Astrocyte of the cerebellum (primary cell): Measurements from ENCODE around the gene ATL2.

Experiments used
- DNase-seq: peaks from one replicate; pipeline ENCODE4 v3.0.0-alpha.2; 2011; ENCODE audit warnings: low read depth
- H3K4me3 ChIP-seq: 2 replicates; pipeline ENCODE4 v1.5.1; 2011; ENCODE audit warnings: mild to moderate bottlenecking, low read depth, low read length, moderate library complexity
- in situ Hi-C: cut with HindIII; loops from 2 replicates; pipeline ENCODE4 v1.10.0; 2017; ENCODE audit warnings: low sequenced_read_pairs
- TF ChIP-seq, protein P1 (sequence below): IDR thresholded peaks from 2 replicates; pipeline ENCODE4 v1.5.1; 2012; ENCODE audit warnings: low read length, low read depth, moderate library complexity, mild to moderate bottlenecking; ENCODE audit errors: missing control alignments

The ATL2 gene

DNA sequence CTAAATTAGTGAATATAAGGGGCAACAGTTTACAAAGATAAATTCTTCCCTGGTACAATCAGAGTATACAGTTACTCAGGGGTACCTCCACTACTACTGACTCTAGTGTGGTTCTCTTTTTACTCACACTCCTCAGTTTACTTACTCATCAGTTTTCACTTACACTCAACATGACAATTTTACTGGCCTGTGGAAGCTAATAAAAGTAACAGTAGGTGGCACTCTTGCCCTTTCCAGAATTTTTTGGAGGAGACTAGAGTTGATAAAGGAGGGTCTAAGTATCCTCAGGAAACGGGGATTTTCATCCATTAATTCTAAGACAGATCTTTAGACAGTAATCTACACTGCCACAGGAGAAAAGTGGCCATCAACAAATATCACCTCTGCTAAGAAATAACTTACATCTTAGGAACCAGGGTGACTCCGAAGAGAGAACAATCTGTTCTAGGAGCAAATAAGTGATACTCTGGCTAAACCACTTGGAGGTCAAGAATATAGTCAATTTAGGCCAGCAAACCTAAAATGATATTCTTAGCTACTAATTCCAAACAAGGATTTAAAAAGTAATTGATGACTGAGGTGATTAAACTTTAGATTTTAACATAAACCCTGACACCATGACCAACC lies 61.3 kb downstream of the ATL2 start:
- H3K4me3 ChIP-seq: no peak overlapping the region
- in situ Hi-C loops: loop anchor here (25.0 kb wide), 1 partner anchor 421 kb away; no protein-coding TSS in a partner anchor
- DNase-seq: peak; percentile 52
- TF ChIP-seq, protein P1, sequence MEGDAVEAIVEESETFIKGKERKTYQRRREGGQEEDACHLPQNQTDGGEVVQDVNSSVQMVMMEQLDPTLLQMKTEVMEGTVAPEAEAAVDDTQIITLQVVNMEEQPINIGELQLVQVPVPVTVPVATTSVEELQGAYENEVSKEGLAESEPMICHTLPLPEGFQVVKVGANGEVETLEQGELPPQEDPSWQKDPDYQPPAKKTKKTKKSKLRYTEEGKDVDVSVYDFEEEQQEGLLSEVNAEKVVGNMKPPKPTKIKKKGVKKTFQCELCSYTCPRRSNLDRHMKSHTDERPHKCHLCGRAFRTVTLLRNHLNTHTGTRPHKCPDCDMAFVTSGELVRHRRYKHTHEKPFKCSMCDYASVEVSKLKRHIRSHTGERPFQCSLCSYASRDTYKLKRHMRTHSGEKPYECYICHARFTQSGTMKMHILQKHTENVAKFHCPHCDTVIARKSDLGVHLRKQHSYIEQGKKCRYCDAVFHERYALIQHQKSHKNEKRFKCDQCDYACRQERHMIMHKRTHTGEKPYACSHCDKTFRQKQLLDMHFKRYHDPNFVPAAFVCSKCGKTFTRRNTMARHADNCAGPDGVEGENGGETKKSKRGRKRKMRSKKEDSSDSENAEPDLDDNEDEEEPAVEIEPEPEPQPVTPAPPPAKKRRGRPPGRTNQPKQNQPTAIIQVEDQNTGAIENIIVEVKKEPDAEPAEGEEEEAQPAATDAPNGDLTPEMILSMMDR: peak; percentile 72

DNA sequence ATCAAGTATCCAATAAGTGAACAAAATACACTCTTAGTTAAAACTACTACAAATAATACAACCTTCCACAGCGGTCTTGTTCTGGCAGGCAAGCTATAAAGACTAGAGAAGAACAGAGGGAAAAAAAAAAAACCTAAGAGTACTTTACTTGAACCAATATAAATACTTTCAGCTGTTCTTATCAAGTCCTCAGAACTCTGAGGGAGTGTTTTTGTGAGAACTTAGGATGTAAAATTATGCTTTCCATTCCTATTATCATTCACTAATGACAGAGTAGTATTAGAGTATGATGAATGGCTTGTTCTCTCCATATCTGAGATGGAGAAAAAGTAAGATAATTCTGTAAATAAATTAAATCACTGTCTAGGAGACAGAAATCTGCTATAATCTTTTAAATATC lies 68.3 kb downstream of the ATL2 start:
- TF ChIP-seq, protein P1: no peak
- in situ Hi-C loops: loop anchor here (25.0 kb wide), 1 partner anchor 428 kb away; no protein-coding TSS in a partner anchor
- H3K4me3 ChIP-seq: no peak overlapping the region
- DNase-seq: no peak

DNA sequence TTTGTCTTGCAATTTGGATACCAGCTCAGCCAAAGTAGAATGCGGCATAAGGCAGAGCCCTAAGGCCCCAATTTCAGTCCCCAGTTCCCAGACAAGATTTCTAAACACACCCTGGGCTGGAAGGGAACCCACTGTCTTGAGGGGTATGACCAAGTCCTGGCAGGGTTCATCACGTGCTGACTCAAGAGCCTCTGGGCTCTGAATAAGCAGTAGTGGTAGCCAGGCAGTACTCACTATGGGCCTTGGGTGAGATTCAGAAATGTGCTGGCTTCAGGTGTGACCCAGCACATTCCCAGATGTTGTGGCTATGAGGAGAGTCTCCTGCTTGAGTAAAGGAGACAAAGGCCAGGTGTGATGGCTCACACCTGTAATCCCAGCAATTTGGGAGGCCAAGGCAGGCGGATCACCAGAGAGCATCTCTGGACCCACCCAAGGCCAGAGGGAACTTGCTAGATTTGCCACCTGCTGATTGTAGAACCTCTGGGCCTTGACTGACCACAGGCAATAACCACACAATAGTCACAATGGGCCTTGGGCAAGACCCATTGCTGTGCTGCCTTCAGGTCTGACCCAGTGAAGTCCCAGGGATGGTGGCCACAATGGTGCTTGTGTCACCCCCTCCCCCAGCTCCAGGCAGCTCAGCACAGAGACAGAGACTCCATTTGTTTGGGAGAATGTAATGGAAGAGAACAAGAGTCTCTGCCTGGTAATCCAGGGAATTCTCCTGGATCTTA lies 74.9 kb downstream of the ATL2 start:
- H3K4me3 ChIP-seq: no peak overlapping the region
- DNase-seq: no peak
- TF ChIP-seq, protein P1: no peak
- in situ Hi-C loops: loop anchor here (25.0 kb wide), 1 partner anchor 435 kb away; no protein-coding TSS in a partner anchor

DNA sequence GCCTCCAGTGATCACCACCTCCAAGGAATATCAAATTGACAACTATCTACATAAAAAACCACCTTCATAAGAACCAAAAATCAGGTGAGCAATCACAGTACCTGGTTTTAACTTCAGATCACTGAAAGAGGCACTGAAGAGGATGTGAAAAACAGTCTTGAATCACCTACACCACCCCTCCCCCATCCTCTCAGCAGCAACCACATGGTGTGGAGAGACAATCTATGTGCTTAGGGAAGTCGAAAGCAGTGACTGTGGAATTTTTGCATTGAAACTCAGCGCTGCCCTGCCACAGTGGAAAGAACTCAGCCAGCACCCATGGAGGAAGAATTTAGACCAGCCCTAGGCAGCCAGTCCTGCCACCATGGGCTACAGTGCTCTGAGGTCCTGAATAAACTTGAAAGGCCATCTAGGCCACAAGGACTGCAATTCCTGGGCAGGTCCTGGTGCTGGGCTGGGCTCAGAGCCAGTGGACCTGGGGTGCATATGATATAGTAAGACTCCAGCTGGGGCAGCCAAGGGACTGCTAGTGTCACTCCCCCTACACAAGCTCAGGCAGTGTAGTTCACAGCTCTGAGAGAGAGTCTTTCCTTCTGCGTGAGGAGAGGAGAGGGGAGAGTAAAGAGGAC lies 75.6 kb downstream of the ATL2 start:
- TF ChIP-seq, protein P1: no peak
- in situ Hi-C loops: loop anchor here (25.0 kb wide), 1 partner anchor 436 kb away; no protein-coding TSS in a partner anchor
- no peak overlapping the region for H3K4me3 ChIP-seq
- no peak for DNase-seq

DNA sequence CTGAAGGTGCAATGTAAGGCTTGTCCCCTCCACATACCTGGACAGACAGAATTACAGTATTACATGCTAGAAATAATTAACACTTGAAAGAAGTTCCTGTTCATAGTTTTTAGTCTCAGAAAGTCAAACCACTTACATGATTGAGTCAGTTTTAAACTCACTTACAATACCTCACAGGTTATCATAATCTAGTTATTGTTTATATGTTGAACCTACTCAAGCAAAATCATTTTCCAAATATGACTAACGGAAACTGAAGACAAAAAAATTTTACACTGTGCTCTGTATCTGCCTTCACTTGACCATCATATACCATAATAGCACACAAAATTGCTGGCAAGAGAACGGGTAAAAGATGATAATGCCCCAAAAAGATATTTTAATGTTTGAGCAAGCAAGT lies 78.5 kb downstream of the ATL2 start:
- no peak for DNase-seq
- in situ Hi-C loops: loop anchor here (25.0 kb wide), 1 partner anchor 911 kb away; no protein-coding TSS in a partner anchor
- no peak overlapping the region for H3K4me3 ChIP-seq
- TF ChIP-seq, protein P1: no peak

DNA sequence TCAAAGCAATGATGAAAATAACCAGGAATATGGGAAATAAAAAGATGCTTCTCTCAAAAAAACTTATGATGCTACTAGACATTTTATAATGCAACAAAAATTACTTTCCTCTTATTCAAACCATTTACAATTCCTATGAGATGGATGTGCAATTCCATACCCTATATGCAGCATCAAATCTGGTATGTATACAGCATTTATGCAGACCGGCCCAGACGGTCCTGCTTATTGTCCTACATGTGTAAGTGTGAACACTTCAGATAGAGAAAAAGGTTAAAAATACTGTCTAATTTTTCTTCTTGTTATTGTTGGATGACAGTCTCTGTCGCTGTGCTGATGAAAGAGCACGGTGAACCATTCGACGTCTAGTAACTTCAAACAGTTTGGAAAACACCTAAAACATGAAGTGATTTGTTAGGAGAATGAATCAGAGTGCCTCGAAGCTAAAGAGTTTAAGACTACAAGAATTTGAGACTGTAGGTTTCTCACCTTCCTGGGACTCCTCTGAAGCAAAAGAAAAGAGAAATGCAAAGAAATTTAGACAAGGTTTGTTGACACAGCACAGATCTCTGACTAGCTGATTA lies 80.8 kb downstream of the ATL2 start:
- no peak for DNase-seq
- TF ChIP-seq, protein P1: no peak
- in situ Hi-C loops: loop anchor here (25.0 kb wide), 1 partner anchor 909 kb away; no protein-coding TSS in a partner anchor
- H3K4me3 ChIP-seq: no peak overlapping the region
